Skeletal muscle cell (primary cell): Measurements from ENCODE around the gene MATN4.

ENCODE experiments used
- DNase-seq: peaks from one replicate; pipeline ENCODE4 v3.0.0-alpha.2; 2010; ENCODE audit warnings: low read depth
- H3K4me3 ChIP-seq: 2 replicates; pipeline ENCODE4 v1.5.1; 2011; ENCODE audit warnings: low read depth, mild to moderate bottlenecking, control low read depth, low read length, moderate library complexity

Gene MATN4

GRCh38 chr20:45263556-45264266 is 44.4 kb downstream of the MATN4 start:
- no peak overlapping the region for H3K4me3 ChIP-seq
- no peak for DNase-seq

- no peak for DNase-seq
- no peak overlapping the region for H3K4me3 ChIP-seq
These were observed 49.4 kb downstream of the MATN4 start for GRCh38 chr20:45258664-45259063.

- DNase-seq: no peak
These were observed 49.8 kb downstream of the MATN4 start for GRCh38 chr20:45258259-45258658.

GRCh38 chr20:45257711-45258110 is 50.4 kb downstream of the MATN4 start:
- no peak overlapping the region for H3K4me3 ChIP-seq
- no peak for DNase-seq

More at GRCh38 chr20:45258259-45258658, 49.8 kb downstream of the MATN4 start:
- no peak overlapping the region for H3K4me3 ChIP-seq

GRCh38 chr20:45257161-45257560 is 50.9 kb downstream of the MATN4 start:
- no peak overlapping the region for H3K4me3 ChIP-seq
- no peak for DNase-seq

GRCh38 chr20:45254383-45255262 is 53.5 kb downstream of the MATN4 start, which contains the start of gene SLPI:
TSS of gene SLPI (minus strand) at chr20:45254564. CDS start at chr20:45254543, 21 bp downstream.
- peak; percentile 22 for DNase-seq
- no peak within 1 kb of the TSS for H3K4me3 ChIP-seq

GRCh38 chr20:45253261-45253660 is 54.8 kb downstream of the MATN4 start:
- no peak for DNase-seq
- no peak overlapping the region for H3K4me3 ChIP-seq

GRCh38 chr20:45251884-45252560 is 56.1 kb downstream of the MATN4 start:
- DNase-seq: no peak
- no peak overlapping the region for H3K4me3 ChIP-seq

GRCh38 chr20:45248609-45249008 is 59.5 kb downstream of the MATN4 start:
- no peak for DNase-seq
- H3K4me3 ChIP-seq: no peak overlapping the region

GRCh38 chr20:45247865-45248264 is 60.2 kb downstream of the MATN4 start:
- no peak for DNase-seq
- no peak overlapping the region for H3K4me3 ChIP-seq

GRCh38 chr20:45246109-45246508 is 62.0 kb downstream of the MATN4 start:
- no peak for DNase-seq
- H3K4me3 ChIP-seq: no peak overlapping the region
